Pulmonary artery endothelial cell (primary cell): ENCODE results near the gene CUL3. TPM values are rescaled to one million over a fixed set of nuclear protein-coding genes. Genes with fewer than 3 reads are reported as not detected.
A peak's percentile ranks its signal among the peaks of the same experiment; 100 is the strongest.
"Not testable (repeated sequence)": the region's sequence is repeated elsewhere in the genome, so short reads cannot be mapped to it uniquely, and the experiment has no call there.

Experiments used
- DNase-seq: peaks from one replicate; pipeline ENCODE4 v3.0.0-alpha.2; 2011; ENCODE audit warnings: low read depth, low spot score
- total RNA-seq: library from RNA; depleted of rRNA; stranded (reverse); fragments of >200 nt; gene quantifications from 2 replicates; pipeline ENCODE4 v1.2.3, GENCODE V29; 2014

The CUL3 gene
- total RNA-seq, 1 donor from 2014 or later: 62.7 TPM

DNA sequence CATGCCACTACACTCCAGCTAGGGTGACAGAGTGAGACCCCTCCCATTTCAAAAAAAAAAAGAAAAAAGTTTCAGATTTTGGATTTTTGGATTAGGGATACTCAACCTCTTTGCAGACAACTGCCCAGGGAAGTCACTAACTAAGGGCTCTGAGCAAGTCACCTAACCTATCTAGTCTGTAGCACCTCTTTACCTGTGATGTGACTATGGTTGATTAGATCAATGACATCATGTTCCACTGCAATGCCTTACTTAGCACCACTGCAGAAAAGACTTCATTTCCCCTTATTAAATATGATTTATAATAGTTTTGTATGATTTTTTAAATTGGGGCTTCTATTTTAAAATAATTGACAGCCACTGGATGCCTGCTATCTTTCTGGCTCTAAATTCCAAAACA, 41.2 kb downstream of the CUL3 start:
- no peak for DNase-seq

DNA sequence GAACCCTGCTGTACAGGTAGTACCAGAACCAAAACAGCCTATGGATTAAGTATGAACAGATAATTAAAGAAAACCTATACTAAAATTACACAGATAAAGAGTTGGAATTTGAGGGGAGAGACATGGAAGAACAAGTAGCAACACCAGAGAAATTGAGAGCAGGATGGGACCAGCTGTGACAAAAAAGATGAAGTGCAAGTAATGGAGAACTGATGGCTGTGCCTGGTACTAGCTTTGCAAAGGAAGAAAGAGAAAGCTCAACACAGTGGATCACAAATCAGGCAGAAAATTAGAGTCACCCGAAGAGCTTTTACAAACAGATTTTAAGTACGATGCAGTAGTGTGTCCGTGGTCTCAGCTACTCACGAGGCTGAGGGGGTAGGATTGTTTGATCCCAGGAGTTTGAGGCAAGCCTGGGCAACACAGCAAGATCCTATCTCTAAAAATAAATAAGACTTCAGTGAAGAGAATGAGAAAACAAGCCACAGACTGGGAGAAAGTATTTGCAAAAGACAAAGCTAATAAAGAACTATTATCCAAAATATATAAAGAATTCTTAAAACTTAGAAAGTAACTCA, 46.5 kb downstream of the CUL3 start:
- DNase-seq: no peak

DNA sequence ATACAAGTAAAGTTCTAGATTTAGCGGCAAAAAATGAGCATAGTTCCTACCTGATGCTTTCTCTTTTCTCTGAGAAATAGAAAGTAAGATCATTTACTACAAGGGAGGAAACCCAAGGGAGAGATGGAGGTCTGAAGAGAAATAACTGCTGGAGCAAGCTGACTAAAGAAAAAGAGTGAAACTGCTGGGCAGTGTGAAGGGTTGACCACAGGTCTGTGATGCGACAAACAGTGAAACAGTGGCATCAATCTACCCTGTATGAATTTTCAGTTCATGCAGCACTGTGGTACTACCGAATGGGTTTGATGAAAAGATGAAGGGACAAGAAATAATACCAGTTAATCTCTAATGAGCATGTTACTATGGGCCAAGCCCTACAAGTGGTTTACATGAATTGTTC, 52.2 kb downstream of the CUL3 start:
- DNase-seq: no peak

DNA sequence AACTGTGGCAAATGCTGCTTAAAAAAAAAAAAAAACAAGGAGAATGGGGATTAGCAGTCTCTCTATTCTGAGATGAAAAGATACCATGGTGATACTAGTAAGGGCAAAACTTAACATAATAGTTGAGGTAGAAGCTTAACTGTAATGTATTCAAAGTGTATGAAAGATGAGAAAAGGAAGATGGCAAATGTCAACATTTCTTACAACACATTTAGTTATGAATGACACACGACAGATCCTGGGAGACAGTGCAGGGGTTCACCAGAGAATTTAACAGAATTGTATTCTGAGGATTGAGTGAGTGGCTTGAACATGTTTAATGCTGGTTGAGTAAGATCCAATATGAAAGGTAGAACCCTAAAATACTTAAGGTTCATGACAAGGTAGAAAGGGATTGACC, 52.7 kb downstream of the CUL3 start:
- no peak for DNase-seq

DNA sequence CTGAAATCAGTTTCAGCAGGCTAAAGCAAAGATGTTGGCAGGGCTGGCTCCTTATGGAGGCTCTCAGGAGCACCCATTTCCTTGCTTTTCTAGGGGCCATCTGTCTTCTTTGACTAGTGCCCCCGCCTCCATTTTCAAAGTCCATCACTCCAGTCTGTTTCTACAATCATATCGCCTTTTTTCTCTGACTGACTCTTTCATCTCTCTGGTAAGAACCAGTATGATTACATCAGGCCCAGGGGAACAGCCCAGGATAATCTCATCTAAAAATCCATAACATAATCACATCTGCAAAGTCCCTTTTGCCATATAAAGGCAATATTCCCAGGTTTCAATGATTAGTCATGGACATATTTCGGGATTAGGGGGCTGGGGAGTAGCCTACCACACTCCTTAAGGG, 57.0 kb downstream of the CUL3 start:
- DNase-seq: no peak

DNA sequence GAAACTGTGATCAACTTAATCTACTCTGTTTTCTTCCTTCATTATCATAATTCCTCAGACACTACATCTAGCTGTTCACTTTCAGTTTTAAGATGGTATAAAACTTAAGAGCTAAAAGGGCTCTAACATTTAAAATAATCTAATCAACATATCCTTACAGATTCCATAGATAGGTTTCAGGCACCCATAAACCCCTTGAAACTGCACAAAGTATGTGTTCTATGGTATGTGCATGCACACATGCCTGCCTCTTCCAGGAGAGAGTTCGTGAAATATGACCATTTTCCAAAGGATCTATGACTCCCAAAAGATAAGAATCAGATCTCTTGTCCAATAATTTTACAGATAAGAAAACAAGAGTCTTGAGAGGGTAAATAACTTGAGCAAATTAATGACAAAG, 59.4 kb downstream of the CUL3 start:
- no peak for DNase-seq

DNA sequence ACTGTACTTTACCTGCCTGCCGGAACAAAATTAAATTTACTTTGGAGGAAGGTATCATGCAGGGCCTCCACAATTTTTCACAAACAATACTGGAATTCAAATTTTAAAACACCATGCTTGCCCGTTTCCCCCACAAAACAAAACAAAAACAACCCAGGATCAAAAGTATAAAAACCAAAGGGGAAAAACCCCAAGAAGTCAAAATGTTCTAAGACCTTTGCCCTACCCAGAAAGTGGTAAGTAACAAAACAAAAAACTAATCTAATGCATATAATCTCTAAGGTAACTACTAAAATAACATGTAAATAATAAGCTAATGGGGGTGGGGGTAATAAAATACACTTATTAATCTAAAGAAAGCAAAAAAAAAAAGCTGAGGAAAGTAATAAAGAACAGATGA, 60.5 kb downstream of the CUL3 start:
- no peak for DNase-seq

DNA sequence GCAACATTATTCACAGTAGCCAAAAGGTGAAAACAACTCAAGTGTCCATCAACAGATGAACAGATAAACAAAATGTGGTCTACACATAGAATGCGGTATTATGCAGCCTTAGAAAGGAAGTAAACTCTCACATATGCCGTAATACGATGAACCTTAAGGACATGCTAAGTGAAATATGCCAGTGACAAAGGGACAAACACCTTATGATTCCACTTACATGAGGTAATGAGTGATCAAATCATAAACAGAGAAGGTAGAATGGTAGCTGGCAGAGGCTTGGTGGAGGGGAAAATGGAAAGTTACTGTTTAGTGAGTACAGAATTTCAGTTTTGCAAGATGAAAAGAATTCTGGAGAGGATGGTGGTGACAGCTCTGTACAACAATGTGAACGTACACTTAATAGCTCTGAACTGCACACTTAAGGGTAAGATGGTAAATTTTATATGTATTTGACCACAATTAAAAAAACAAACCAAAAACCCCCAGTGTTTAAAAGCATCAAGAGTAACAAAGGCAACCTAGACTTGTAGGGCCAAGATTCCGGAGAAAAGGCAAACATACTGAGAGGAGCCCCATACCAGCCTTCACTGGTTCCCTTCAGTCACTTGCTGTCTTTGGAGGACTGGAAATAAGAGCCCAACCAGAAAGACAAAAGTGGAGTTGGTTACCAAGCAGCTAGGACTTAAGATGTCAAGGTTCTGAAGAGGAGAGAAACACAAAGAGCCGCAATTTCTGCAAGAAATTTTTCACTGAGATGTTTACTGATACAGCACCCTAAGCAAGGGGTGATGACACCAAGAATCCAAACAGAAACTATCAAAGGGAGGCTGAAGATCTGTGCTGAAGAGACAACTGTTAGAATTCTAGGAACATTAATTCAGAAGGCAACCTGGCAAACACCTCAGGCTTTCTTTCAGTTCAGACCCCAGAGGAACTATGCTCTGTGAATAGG, 61.3 kb downstream of the CUL3 start:
- no peak for DNase-seq

DNA sequence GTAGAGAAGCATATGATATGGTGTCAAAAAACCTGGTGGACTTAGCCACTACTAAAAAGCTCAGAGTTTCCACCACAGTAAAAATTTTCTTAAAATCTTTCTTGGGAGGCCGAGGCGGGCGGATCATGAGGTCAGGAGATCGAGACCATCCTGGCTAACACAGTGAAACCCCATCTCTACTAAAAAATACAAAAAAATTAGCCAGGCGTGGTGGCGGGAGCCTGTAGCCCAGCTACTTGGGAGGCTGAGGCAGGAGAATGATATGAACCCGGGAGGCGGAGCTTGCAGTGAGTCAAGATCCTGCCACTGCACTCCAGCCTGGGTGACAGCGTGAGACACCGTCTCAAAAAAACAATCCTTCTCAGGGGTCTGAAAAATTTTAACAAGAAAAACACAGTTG, 62.7 kb downstream of the CUL3 start:
- DNase-seq: not testable (repeated sequence)

DNA sequence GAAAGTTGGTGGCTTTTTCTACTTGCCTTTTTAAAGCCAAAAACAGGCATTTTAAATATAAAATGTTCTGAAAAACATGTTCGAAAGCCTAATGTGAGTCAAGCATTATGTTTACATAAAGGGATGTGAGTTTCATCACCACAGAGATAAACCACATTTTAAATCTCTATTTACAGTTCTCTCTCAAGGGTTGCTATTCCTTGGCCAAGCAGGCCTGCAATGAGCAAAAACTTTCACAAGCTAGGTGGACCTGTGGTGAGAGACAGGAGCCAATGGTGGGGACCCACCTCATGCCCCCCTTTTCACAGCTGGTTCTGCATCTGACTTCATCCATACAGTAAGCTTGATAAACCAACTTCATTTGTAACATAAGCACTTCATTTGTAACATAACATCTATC, 65.1 kb downstream of the CUL3 start:
- no peak for DNase-seq

DNA sequence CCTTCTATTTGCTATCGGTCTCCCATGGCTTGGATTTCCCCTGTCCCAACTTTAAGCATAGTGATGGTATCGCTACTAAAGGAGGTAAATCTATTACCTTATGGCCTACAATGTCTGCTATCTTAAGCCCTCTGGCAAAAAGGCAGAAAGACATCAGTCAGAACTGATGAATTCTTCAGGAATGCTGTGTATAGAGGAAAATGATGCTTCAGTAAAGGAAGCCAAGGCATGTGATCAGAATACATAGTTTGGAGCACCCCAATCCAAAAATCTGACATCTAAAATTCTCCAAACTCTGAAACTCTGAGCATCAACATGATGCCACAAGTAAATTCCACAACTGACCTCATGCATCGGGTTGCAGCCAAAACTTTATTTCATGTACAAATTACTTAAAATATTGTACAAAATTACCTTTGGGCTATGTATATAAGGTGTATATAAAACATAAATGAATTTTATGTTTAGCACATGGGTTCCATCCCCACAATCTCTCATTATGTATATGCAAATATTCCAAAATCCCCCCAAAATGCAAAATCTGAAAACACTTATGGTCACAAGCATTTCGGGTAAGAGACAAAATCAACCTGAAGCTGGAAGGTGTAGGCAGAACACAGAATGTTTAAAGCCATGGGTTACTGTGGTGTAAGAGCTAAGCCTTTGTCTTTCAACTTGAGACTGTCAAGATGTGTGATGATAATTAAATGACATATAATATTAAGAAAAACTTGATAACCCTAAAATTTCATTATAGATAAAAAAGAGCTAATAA, 66.2 kb downstream of the CUL3 start:
- DNase-seq: no peak

DNA sequence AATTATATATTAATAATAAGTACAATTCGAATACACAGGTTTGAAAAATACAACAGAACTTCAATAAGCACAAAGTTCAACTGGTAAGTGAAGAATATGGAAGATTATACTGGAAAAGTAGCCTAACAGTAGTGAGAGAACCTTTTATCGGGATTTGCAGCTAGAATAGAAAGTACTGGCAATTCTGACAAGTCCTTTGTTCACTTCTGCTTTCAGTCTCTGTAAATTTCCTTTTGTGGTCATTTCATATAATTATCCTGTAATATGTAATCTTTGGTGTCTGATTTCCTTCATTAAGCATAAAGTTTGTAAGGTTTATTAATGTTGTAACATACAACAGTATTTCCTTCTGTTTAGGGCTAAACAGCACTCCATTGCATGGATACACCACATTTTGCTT, 67.2 kb downstream of the CUL3 start:
- no peak for DNase-seq

DNA sequence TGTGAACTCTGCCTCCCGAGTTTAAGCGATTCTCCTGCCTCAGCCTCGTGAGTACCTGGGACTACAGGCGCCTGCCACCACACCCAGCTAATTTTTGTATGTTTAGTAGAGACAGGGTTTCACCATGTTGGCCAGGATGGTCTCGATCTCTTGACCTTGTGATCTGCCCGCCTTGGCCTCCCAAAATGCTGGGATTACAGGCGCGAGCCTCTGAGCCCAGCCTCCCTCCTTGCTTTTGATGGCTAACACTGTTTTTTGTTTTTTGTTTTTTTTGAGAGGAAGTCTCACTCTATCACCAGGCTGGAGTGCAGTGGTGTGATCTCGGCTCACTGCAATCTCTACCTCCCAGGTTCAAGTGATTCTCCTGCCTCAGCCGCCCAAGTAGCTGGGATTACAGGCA, 68.8 kb downstream of the CUL3 start:
- not testable (repeated sequence) for DNase-seq

DNA sequence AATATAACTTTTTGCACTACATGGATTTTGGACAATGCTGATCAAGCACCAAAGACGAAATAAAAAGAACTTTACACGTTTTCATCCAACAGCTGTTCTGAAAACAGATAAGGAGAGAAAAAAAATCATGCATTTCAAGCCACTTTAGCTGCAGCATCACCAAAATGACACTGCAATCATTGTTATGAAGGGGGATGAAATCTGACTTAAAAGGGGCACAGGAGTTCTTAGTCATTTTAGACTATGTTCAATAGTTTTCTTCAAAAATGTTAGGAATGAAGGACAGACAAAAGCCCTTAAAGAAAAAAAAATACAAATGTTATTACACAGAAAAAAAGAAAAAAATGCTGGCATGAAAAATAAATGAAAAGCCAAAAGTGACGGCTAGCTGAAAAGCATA, 71.2 kb downstream of the CUL3 start:
- DNase-seq: no peak

DNA sequence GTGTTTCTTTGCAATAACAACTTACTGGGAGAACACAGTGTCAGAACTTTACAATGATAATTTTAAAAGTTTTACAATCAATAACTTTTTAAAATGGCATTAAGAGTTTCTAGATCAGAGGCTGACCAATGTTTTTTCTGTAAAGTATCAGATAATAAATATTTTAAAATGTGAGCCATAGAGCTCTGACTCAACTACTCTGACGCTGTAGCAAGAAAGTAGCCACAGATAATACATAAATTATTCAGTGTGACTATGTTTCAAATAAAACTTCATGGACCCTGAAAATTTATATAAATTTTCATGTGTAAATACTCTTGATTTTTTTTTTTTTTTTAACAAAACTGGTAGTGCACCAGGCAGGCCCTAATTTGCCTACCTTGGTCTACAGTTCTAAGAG, 77.4 kb downstream of the CUL3 start:
- DNase-seq: no peak

DNA sequence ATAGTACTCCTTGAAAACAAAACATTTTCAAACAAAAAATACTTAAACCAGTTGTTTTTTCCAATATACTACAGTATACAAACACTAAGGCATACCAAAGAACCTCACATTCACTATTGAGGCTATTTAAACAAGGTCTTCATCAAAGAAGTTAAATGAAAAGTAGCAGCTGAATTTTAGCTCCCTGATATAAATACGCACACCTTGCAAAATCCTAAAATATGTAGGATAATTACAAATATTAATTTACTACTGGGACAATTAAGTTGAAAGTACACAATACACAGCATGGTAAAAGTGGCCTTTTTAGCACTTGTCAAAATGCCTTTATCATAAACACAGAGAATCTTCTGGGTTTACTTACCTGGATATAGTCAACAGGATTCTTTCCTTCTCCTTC, 78.7 kb downstream of the CUL3 start:
- DNase-seq: no peak

DNA sequence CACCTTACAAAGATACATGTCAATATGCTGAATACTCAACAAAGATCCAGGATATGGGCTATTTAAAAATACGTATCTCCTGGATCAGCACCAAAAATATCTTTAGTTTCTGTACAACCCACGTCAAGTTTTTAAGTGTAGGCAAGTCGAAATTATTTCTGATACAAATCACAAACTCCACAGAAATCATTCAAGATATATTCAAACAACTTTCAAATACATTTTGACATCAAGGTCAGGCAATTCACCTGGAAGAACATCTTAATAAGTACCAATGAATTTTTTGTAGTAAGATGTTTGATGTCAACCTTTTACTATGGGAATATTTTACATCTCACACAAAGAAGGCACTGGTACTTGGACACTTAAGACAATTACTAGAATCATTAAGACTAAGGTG, 86.2 kb downstream of the CUL3 start:
- no peak for DNase-seq

DNA sequence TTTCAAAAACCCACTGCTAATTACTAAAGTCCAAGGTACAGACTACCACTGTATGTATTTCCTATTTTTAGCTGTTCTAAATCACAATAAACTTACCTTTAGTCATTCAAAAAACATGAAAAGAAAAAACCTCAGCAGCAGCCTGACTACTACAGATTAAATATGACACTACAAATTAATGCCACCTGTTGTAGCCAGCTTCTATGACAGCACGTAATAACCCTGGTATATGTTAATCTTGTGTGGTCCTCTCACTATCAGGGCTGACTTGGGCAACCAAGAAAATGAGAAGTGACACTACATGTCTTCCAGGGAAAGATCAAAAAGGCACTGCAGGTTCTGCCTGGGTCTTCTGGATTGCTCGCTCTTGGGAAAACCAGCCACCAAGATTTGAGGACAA, 92.6 kb downstream of the CUL3 start:
- no peak for DNase-seq

DNA sequence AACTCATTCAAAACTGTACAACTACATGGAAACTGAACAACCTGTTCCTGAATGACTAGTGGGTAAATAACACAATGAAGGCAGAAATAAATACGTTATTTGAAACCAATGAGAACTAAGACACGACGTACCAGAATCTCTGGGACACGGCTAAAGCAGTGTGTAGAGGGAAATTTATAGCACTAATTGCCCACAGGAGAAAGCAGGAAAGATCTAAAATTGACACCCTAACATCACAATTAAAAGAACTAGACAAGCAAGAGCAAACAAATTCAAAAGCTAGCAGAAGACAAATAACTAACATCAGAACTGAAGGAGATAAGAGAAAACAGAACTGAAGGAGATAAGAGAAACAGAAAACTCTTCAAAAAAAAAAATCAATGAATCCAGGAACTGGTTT, 97.2 kb downstream of the CUL3 start:
- DNase-seq: not testable (repeated sequence)

DNA sequence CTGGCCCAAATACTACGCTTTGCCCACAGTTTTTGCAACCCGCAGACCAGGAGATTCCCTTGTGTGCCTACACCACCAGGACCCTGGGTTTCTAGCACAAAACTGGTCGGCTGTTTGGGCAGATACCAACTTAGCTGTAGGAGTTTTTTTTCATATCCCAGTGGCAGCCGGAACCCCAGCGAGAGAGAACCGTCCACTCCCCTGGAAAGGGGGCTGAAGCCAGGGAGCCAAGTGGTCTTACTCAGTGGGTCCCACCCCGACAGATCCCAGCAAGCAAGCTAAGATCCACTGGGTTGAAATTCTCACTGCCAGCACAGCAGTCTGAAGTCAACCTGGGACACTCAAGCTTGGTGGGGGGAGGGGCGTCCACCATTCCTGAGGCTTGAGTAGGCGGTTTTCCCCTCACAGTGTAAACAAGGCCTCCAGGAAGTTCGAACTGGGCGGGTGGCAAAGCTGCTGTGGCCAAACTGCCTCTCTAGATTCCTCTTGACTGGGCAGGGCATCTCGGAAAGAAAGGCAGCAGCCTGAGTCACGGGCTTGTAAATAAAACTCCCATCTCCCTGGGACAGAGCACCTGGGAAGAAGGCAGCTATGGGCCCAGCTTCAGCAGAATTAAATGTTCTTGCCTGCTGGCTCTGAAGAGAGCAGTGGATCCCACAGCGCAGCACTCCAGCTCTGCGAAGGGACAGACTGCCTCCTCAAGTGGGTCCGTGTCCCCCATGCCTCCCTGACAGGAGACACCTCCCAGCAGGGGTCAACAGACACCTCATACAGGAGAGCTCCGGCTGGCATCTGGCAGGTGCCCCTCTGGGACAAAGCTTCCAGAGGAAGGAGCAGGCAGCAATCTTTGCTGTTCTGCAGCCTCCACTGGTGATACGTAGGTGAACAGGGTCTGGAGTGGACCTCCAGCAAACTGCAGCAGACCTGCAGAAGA, 99.8 kb downstream of the CUL3 start:
- DNase-seq: peak; percentile 74

DNA sequence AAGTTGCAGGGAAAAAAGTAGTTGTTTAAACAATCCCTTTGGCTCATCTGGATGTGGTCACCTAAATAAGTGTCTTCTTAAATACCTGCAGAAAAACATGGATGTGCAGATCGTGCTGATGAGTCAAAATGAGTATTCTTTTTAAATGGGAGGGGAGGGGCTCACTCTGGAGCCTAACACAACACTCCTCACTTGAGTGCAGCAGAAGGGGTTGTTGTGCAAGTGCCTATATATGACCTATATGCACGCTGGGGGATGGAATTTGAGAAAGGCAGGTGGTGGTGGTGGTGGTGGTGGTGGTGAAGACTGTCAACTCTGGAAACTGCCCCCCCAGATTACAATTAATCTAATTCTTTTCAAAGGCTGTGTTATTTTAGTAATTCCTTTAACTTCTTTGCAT, 105.3 kb downstream of the CUL3 start:
- no peak for DNase-seq
